Kidney epithelial cell (primary cell): ENCODE data around the gene SEPTIN2. TPM values are rescaled to one million over a fixed set of nuclear protein-coding genes. Genes with fewer than 3 reads are reported as not detected.

Experiments used
- DNase-seq: peaks from one replicate; pipeline ENCODE4 v3.0.0-alpha.2; 2010; ENCODE audit warnings: low read depth
- H3K27me3 ChIP-seq: 2 replicates; pipeline ENCODE4 v1.6.0; 2011; ENCODE audit warnings: low read length; ENCODE audit not compliant: control insufficient read depth, insufficient read depth
- H3K36me3 ChIP-seq: 2 replicates; pipeline ENCODE4 v1.5.1; 2011; ENCODE audit warnings: low read length; ENCODE audit not compliant: control insufficient read depth, insufficient read depth
- H3K4me3 ChIP-seq: 2 replicates; pipeline ENCODE4 v1.5.1; 2011; ENCODE audit warnings: low read depth, mild to moderate bottlenecking, control low read depth, low read length
- total RNA-seq: library from RNA; depleted of rRNA; stranded (reverse); fragments of >200 nt; gene quantifications from 2 replicates; pipeline ENCODE4 v1.2.3, GENCODE V29; 2015
- TF ChIP-seq, protein P1 (sequence below): IDR thresholded peaks from 2 replicates; pipeline ENCODE4 v1.5.1; 2011; ENCODE audit warnings: mild to moderate bottlenecking, moderate library complexity, low read length, control low read depth, inconsistent platforms; ENCODE audit not compliant: insufficient read depth, poor library complexity, severe bottlenecking

Gene SEPTIN2
- total RNA-seq, 1 donor from 2014 or later: 350 TPM

DNA sequence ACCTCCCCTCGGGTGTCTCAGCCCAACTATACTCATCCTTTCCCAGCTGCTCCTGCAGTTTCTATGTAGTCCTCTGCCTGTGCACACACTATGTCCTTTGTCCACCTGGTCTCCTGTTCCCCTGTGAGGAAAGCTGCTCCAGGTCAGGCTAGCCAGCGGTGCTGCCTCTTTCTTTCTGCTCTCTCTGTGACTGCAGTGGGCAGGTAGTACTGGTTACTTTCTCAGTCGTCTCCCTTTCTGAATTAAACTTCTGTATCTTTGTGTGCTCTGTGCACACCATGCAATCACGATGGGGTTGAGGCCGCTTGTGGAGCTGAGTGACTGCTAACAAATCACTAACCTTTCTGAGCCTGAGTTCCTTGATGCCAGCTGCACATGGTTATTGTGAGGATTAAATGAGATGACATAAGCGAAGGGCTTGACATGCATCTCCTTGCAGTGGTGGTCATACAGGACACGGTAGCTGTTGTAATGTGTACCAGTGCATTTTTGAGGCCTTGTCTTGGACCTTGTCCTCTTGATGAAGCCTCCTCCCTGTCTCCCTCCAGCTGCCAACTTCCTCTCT, 43.8 kb downstream of the SEPTIN2 start:
- TF ChIP-seq, protein P1, sequence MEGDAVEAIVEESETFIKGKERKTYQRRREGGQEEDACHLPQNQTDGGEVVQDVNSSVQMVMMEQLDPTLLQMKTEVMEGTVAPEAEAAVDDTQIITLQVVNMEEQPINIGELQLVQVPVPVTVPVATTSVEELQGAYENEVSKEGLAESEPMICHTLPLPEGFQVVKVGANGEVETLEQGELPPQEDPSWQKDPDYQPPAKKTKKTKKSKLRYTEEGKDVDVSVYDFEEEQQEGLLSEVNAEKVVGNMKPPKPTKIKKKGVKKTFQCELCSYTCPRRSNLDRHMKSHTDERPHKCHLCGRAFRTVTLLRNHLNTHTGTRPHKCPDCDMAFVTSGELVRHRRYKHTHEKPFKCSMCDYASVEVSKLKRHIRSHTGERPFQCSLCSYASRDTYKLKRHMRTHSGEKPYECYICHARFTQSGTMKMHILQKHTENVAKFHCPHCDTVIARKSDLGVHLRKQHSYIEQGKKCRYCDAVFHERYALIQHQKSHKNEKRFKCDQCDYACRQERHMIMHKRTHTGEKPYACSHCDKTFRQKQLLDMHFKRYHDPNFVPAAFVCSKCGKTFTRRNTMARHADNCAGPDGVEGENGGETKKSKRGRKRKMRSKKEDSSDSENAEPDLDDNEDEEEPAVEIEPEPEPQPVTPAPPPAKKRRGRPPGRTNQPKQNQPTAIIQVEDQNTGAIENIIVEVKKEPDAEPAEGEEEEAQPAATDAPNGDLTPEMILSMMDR: no peak
- no peak overlapping the region for H3K4me3 ChIP-seq

DNA sequence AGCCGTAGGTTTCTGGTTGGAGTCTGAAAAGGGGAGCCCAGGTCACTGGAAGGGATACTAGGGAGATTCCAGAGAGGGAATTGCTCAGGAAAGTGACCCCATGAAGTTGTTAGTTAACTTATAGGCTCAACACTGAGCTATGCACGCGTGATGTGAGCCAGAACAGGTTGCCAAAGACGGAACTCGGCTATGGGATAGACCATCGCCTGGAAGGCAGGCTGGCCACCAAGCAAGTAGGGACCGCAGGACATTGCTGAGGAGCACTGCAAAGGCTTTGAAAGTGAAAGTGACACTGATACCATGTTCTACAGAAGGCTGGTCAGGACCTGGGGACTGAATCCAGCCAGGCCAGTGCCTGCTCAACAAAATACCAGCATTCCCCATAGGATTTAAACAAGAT, 47.7 kb downstream of the SEPTIN2 start:
- TF ChIP-seq, protein P1: no peak
- H3K27me3 ChIP-seq: no peaks in the 10 kb centered on the region
- H3K36me3 ChIP-seq: no peaks in the 10 kb centered on the region
- no peak overlapping the region for H3K4me3 ChIP-seq
- no peak for DNase-seq

More for the DNA sequence above, 43.8 kb downstream of the SEPTIN2 start:
- DNase-seq: no peak
- H3K27me3 ChIP-seq: no peaks in the 10 kb centered on the region
- no peaks in the 10 kb centered on the region for H3K36me3 ChIP-seq

GRCh38 chr2:241364781-241365180, 49.1 kb downstream of the SEPTIN2 start:
- Histone ChIP-seq H3K36me3 (no peaks in the 10 kb centered on the region), H3K4me3 (no peak overlapping the region), H3K27me3 (no peaks in the 10 kb centered on the region)
- TF ChIP-seq, protein P1: no peak
- DNase-seq: no peak

DNA sequence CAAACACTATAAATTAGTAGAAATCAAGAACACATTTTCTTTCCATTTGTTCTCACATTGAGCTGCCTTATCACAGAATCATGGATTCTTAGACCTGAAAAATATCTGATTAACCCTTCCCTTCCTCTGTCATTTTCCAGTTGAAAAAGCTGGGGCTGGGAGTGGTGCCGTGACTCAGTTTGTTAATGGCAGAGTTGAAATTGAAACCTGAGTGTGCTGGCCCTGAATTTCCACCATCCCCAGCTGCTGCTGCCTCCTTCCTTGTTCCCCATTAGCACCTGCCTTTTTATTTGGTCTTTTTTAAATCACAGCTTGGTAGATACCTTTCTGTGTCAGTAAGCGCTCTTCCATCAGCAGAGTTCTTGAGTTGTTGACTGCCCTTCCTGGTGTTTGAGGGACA, 51.0 kb downstream of the SEPTIN2 start:
- H3K27me3 ChIP-seq: no peaks in the 10 kb centered on the region
- no peaks in the 10 kb centered on the region for H3K36me3 ChIP-seq
- no peak for DNase-seq
- H3K4me3 ChIP-seq: no peak overlapping the region
- TF ChIP-seq, protein P1: no peak

DNA sequence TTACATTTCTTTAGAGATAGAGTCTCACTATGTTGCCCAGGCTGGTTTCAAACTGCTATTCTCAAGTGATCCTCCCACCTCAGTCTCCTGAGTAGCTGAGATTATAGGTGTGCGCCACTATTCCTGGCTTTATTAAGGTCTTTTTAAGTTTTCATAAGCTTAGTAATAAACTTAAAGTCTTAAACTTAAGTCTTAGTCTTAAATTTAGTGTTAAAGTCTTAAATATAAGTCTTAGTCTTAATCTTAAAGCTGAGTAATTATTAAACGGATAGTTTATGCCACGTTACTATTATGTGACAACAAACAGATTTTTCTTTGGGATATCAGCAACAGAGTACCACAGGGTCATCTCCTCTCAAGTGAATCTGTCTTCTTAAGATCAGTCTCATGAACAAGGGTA, 52.9 kb downstream of the SEPTIN2 start:
- H3K4me3 ChIP-seq: no peak overlapping the region
- TF ChIP-seq, protein P1: no peak
- no peaks in the 10 kb centered on the region for H3K36me3 ChIP-seq
- no peaks in the 10 kb centered on the region for H3K27me3 ChIP-seq
- DNase-seq: no peak

- TF ChIP-seq, protein P1: no peak
- H3K36me3 ChIP-seq: no peaks in the 10 kb centered on the region
- no peak overlapping the region for H3K4me3 ChIP-seq
- no peak for DNase-seq
- H3K27me3 ChIP-seq: no peaks in the 10 kb centered on the region
Measured at GRCh38 chr2:241372361-241372992, 56.8 kb downstream of the SEPTIN2 start.
